ENCODE data around the gene ESYT1. TPM values are rescaled to one million over a fixed set of nuclear protein-coding genes. Genes with fewer than 3 reads are reported as not detected.
A peak's percentile ranks its signal among the peaks of the same experiment; 100 is the strongest.

The ESYT1 gene
- total RNA-seq, 1 donor, result 304 TPM

GRCh38 chr12:56079723-56080555 is 48.1 kb upstream of the ESYT1 start, which contains the start of gene ERBB3:
TSS of gene ERBB3 (plus strand) at chr12:56080165. CDS start at chr12:56080301, 136 bp downstream.
- Histone ChIP-seq H3K79me2 (ENCODE audit: insufficient read depth, low read length) (no peaks in the 10 kb centered on the region), H4K20me1 (ENCODE audit: insufficient read depth, low read length) (no peaks in the 10 kb centered on the region), H3K9me3 (ENCODE audit: low read depth, low read length) (no peaks in the 10 kb centered on the region), H3K4me2 (ENCODE audit: insufficient read depth, low read length) (peak within 1 kb of the TSS; percentile 97), H3K4me3 (ENCODE audit: insufficient read depth, low read length) (peak within 1 kb of the TSS; percentile 79), H3K36me3 (ENCODE audit: insufficient read depth, low read length) (no peaks in the 10 kb centered on the region), H3K4me1 (ENCODE audit: insufficient read depth, low read length) (peaks cover 9% of the 10 kb centered on the region), H2AFZ (ENCODE audit: low read length) (peak within 1 kb of the TSS; percentile 96), H3K27ac (ENCODE audit: low read depth, low read length) (peak within 1 kb of the TSS; percentile 48), H3K27me3 (ENCODE audit: insufficient read depth, low read length) (peaks cover 25% of the 10 kb centered on the region)
- peak; percentile 99 for DNase-seq (ENCODE audit: insufficient read length, low spot score, missing footprints)
- TF ChIP-seq CTCF (IDR thresholded peaks at IDR 0.05; ENCODE audit: extremely low read depth, low read depth, low read length), result no peak

DNA sequence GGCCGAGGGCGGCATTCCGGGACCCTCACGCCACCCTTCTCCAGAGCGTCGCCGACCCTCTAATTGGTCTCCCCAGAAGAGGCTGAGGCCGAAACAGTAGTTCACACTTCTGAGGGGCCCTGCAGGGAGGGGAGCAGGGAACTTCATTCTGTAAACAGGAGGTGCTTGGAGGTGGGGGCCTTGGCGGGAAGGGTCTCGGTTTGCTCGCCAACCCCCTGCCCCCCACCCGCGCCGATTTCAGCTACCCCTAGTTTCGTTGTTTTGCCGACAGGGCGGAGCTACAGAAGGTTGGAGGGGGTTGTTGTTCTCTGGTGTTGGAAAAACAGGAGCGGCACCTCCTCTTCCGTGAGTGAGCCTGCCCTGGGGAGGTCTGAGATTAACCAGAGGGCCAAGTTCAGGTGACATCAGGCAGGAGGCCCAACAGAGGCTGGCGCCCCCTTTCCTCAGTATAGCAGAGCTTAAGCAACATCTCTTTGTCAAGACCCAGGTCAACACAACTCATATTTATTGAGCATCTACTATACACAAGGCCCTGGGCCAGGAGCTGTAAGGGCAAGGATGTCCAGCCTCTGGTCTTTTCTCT is 47.4 kb upstream of the ESYT1 start:
- H3K9me3 ChIP-seq (ENCODE audit: low read depth, low read length), result no peaks in the 10 kb centered on the region
- TF ChIP-seq CTCF (IDR thresholded peaks at IDR 0.05; ENCODE audit: extremely low read depth, low read depth, low read length), result no peak
- H3K4me2 ChIP-seq (ENCODE audit: insufficient read depth, low read length), result peak overlapping the region; percentile 97
- H3K4me1 ChIP-seq (ENCODE audit: insufficient read depth, low read length), result peaks cover 9% of the 10 kb centered on the region
- peak; percentile 42 for DNase-seq (ENCODE audit: insufficient read length, low spot score, missing footprints)
- H4K20me1 ChIP-seq (ENCODE audit: insufficient read depth, low read length), result no peaks in the 10 kb centered on the region
- H3K4me3 ChIP-seq (ENCODE audit: insufficient read depth, low read length), result peak overlapping the region; percentile 79
- H3K79me2 ChIP-seq (ENCODE audit: insufficient read depth, low read length), result no peaks in the 10 kb centered on the region
- H3K36me3 ChIP-seq (ENCODE audit: insufficient read depth, low read length), result no peaks in the 10 kb centered on the region
- H3K27me3 ChIP-seq (ENCODE audit: insufficient read depth, low read length), result peaks cover 25% of the 10 kb centered on the region
- H2AFZ ChIP-seq (ENCODE audit: low read length), result no peak overlapping the region
- no peak overlapping the region for H3K27ac ChIP-seq (ENCODE audit: low read depth, low read length)

DNA sequence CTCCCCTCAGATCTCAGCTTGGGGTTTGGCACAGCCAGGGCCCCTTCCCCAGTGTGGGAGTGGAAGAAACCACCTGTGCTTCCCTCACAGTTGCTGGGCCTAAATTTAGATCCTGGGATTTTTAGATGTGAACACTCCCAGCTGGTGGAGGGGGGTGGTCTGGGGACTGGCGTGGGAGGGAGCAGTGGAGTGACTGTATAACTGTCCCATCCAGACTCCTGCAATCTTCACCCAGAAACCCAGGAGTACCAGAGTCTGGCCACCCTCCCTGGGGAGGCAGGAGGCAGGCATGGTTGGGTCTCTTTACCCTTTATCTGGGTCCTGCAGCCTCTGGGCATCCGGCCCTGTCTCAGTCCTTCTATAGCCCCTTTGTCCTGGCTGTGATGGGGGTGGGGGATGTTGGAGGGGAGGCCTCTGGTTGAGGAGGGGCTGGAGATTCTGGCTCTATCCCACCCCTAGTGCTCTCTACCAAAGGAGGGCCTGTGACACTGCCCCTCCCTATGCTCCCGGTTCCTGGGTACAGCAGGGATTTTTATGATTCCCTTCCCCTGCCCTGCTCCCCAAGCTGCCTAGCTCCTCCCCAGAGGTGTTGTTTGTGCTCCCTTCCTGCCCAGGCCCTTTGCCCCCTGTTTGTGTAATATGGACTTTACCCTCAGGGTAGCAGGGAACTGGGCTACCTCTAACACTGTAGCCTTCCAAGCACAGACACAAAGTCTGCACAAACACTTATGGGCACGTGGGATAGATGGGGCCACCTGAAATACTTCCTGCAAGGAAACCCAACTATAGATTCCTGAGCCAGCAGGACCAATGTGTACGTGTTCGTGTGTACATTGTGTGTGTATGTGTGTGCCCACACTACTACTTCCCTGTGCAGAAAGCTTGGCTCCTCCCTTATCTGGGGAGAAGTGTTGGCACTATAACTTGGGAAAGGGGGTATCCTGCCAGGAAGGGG is 46.4 kb upstream of the ESYT1 start:
- Histone ChIP-seq H3K79me2 (ENCODE audit: insufficient read depth, low read length) (no peaks in the 10 kb centered on the region), H4K20me1 (ENCODE audit: insufficient read depth, low read length) (no peaks in the 10 kb centered on the region), H3K27me3 (ENCODE audit: insufficient read depth, low read length) (peaks cover 25% of the 10 kb centered on the region), H3K4me1 (ENCODE audit: insufficient read depth, low read length) (peaks cover 9% of the 10 kb centered on the region), H2AFZ (ENCODE audit: low read length) (no peak overlapping the region), H3K4me2 (ENCODE audit: insufficient read depth, low read length) (no peak overlapping the region), H3K27ac (ENCODE audit: low read depth, low read length) (no peak overlapping the region), H3K4me3 (ENCODE audit: insufficient read depth, low read length) (no peak overlapping the region), H3K36me3 (ENCODE audit: insufficient read depth, low read length) (no peaks in the 10 kb centered on the region), H3K9me3 (ENCODE audit: low read depth, low read length) (no peaks in the 10 kb centered on the region)
- no peak for TF ChIP-seq CTCF (IDR thresholded peaks at IDR 0.05; ENCODE audit: extremely low read depth, low read depth, low read length)
- DNase-seq (ENCODE audit: insufficient read length, low spot score, missing footprints), result peak; percentile 56
